ENCODE results near the gene SDHB. TPM values are rescaled to one million over a fixed set of nuclear protein-coding genes. Genes with fewer than 3 reads are reported as not detected.

The SDHB gene
- total and polyA plus RNA-seq, 2 of the 8 experiments (the other 6 are each of a cell fraction or from before 2014, with no cell fraction given), result 84.0 to 98.7 TPM

- Histone ChIP-seq H2BK12ac (ENCODE audit: low read depth, low read length) (no peak overlapping the region), H3K23me2 (ENCODE audit: low read depth, low read length) (no peaks in the 10 kb centered on the region), H4K8ac (ENCODE audit: extremely low read depth, insufficient read depth, low read length) (no peak overlapping the region), H3K14ac (ENCODE audit: insufficient read length) (no peak overlapping the region), H4K91ac (replicated peaks; ENCODE audit: insufficient read length, low read length) (no peak overlapping the region), H3K9ac (replicated peaks in 1 of 4; ENCODE audit: extremely low read depth in 1 of 4, low read depth in 3 of 4, low read length in 3 of 4) (no peak overlapping the region), H3K79me2 (ENCODE audit: control insufficient read depth in 1 of 2, insufficient read depth in 2 of 2, low read length in 2 of 2) (no peaks in the 10 kb centered on the region), H3K4me2 (ENCODE audit: insufficient read depth in 1 of 2, low read depth in 2 of 2, low read length in 2 of 2) (no peak overlapping the region), H3K4ac (replicated peaks; ENCODE audit: insufficient read length, low read depth, low read length) (no peak overlapping the region), H3K79me1 (ENCODE audit: low read depth, low read length) (no peaks in the 10 kb centered on the region), H2BK15ac (ENCODE audit: low read length) (no peak overlapping the region), H2BK20ac (ENCODE audit: low read length) (no peak overlapping the region), H3K56ac (replicated peaks; ENCODE audit: insufficient read length, low read depth, low read length) (no peak overlapping the region), H3K36me3 (ENCODE audit: control insufficient read depth in 2 of 4, insufficient read depth in 4 of 4, low read length in 3 of 4) (no peaks in the 10 kb centered on the region), H2AK5ac (ENCODE audit: low read depth, low read length) (no peak overlapping the region), H3K27me3 (replicated peaks in 1 of 4; ENCODE audit: control insufficient read depth in 3 of 4, extremely low read depth in 1 of 4, insufficient read depth in 3 of 4, low read length in 3 of 4) (no peaks in the 10 kb centered on the region), H2BK5ac (ENCODE audit: low read depth, low read length) (no peak overlapping the region), H2AFZ (ENCODE audit: low read length) (no peak overlapping the region), H3K18ac (ENCODE audit: extremely low read depth, low read length) (no peak overlapping the region), H4K20me1 (replicated peaks in 1 of 2; ENCODE audit: control insufficient read depth in 1 of 2, insufficient read depth in 2 of 2, low read length in 2 of 2) (peaks cover 0 to 1% of the 10 kb centered on the region in 2 experiments), H3K4me3 (ENCODE audit: extremely low read depth in 1 of 4, insufficient read depth in 2 of 4, low read depth in 3 of 4, low read length in 4 of 4) (no peak overlapping the region), H3K27ac (ENCODE audit: low read depth, low read length) (no peak overlapping the region), H4K5ac (ENCODE audit: insufficient read length, low read depth, low read length) (no peak overlapping the region), H3K23ac (ENCODE audit: insufficient read length) (no peak overlapping the region), H3K9me3 (ENCODE audit: insufficient read depth in 2 of 2, low read depth in 1 of 2, low read length in 1 of 2) (no peaks in the 10 kb centered on the region), H3K4me1 (replicated peaks in 1 of 4; ENCODE audit: control insufficient read depth in 3 of 4, insufficient read depth in 4 of 4, low read length in 3 of 4) (0 out of 7 replicates have a peak, but pooled peaks cover 0 to 2% (median under 1%) of the 10 kb centered on the region in 4 experiments), H2BK120ac (replicated peaks; ENCODE audit: low read depth, low read length) (no peak overlapping the region)
- FAIRE-seq, result no peak
- ChIA-PET POLR2A (ENCODE audit: partially characterized antibody) (no interaction called here), CTCF (ENCODE audit: partially characterized antibody) (interaction anchor here (1.1 kb wide), 1 partner anchor 179 kb away, joined by 3 read pairs; no protein-coding TSS in a partner anchor)
- no peak for DNase-seq (ENCODE audit: low read depth in 1 of 2, low spot score in 2 of 2)
- 60% methylated on average over 4 of the region's 4 CpGs; no CpG with 5 or more reads in 1 of the 2 experiments for WGBS, 2 experiments (ENCODE audit: extremely low coverage in 1 of 2, insufficient coverage in 1 of 2, insufficient read length in 1 of 2, insufficient replicate concordance in 2 of 2, low coverage in 1 of 2, low lambda C conversion rate in 2 of 2, missing lambda C conversion rate in 1 of 2)
- TF ChIP-seq RFX5 (IDR thresholded peaks at IDR 0.05; ENCODE audit: borderline replicate concordance, low read depth, low read length), result no peak
- no peak for TF ChIP-seq POLR2A (IDR thresholded peaks at IDR 0.05; ENCODE audit: control extremely low read depth in 1 of 2, low read depth in 2 of 2, low read length in 2 of 2)
- no peak for TF ChIP-seq SAP30 (IDR thresholded peaks at IDR 0.05; ENCODE audit: insufficient read depth, insufficient replicate concordance, low read length)
- TF ChIP-seq GABPA (IDR thresholded peaks at IDR 0.05; ENCODE audit: borderline replicate concordance, insufficient read depth, low read length), result no peak
- no peak for TF ChIP-seq ATF2 (IDR thresholded peaks at IDR 0.05; ENCODE audit: low read length)
- TF ChIP-seq PHF8 (conservative IDR thresholded peaks at IDR 0.05; ENCODE audit: low read depth, low read length), result no peak
- no peak for TF ChIP-seq BCL11A (IDR thresholded peaks at IDR 0.05; ENCODE audit: low read depth in 2 of 2, low read length in 2 of 2)
- no peak for TF ChIP-seq CHD1 (IDR thresholded peaks at IDR 0.05; ENCODE audit: low read depth, low read length)
- TF ChIP-seq JUND (IDR thresholded peaks at IDR 0.05; ENCODE audit: low read length), result no peak
- TF ChIP-seq SIX5 (IDR thresholded peaks at IDR 0.05; ENCODE audit: low read depth, low read length), result no peak
- no peak for TF ChIP-seq EZH2 (IDR thresholded peaks at IDR 0.05; ENCODE audit: low read depth, low read length, severe bottlenecking)
- TF ChIP-seq TAF1 (IDR thresholded peaks at IDR 0.05; ENCODE audit: low read depth, low read length), result no peak
- no peak for TF ChIP-seq SRF (IDR thresholded peaks at IDR 0.05; ENCODE audit: low read depth, low read length)
Observed at GRCh38 chr1:17095141-17095540, 41.3 kb upstream of the SDHB start.
